Type B pancreatic cell (in vitro differentiated cells): Measurements from ENCODE around the gene AIMP1. TPM values are rescaled to one million over a fixed set of nuclear protein-coding genes. Genes with fewer than 3 reads are reported as not detected.

Source experiments
- DNase-seq: peaks from one replicate; pipeline ENCODE4 v3.0.0; 2021; ENCODE audit warnings: mixed read lengths; ENCODE audit not compliant: unreplicated experiment; ENCODE audit errors: extremely low spot score
- H3K27ac Mint-ChIP-seq: 2 replicates; pipeline ENCODE4 v1.8.0; 2021; ENCODE audit warnings: mild to moderate bottlenecking, mixed read lengths
- H3K27me3 Mint-ChIP-seq: 2 replicates; pipeline ENCODE4 v1.8.0; 2021; ENCODE audit warnings: mixed read lengths
- H3K36me3 Mint-ChIP-seq: 2 replicates; pipeline ENCODE4 v1.8.0; 2021; ENCODE audit warnings: mixed read lengths
- H3K4me1 Mint-ChIP-seq: one replicate; pipeline ENCODE4 v1.8.0; 2021; ENCODE audit warnings: mixed read lengths; ENCODE audit not compliant: unreplicated experiment
- H3K4me3 Mint-ChIP-seq: 2 replicates; pipeline ENCODE4 v1.8.0; 2021; ENCODE audit warnings: mild to moderate bottlenecking, mixed read lengths
- H3K9me3 Mint-ChIP-seq: 2 replicates; pipeline ENCODE4 v1.8.0; 2021; ENCODE audit warnings: mixed read lengths
- CTCF ChIP-seq: fragments of 200-600 bp; sonication (generic); conservative IDR thresholded peaks from 2 replicates; pipeline ENCODE4 v1.5.0; 2021; ENCODE audit warnings: antibody characterized with exemption, mild to moderate bottlenecking
- total RNA-seq: library from RNA; stranded (reverse); gene quantifications from 2 replicates; pipeline ENCODE4 v1.2.1, GENCODE V29; 2021; ENCODE audit warnings: low replicate concordance

The AIMP1 gene
- total RNA-seq, 1 donor from 2014 or later: 42.1 TPM

GRCh38 chr4:106368678-106369077 is 52.3 kb downstream of the AIMP1 start, which contains the start of gene GIMD1:
TSS of gene GIMD1 (minus strand) at chr4:106368778. CDS start at chr4:106367435, 1,343 bp downstream.
- Mint-ChIP-seq H3K4me3 (no peak within 1 kb of the TSS), H3K4me1 (peaks cover 3% of the 10 kb centered on the region), H3K9me3 (no peaks in the 10 kb centered on the region), H3K27me3 (no peaks in the 10 kb centered on the region), H3K36me3 (no peaks in the 10 kb centered on the region), H3K27ac (no peak within 1 kb of the TSS)
- DNase-seq: no peak
- no peak for TF ChIP-seq CTCF

GRCh38 chr4:106369456-106370060 is 53.2 kb downstream of the AIMP1 start:
- Mint-ChIP-seq H3K27me3 (no peaks in the 10 kb centered on the region), H3K9me3 (no peaks in the 10 kb centered on the region), H3K27ac (no peak overlapping the region), H3K4me1 (peaks cover 3% of the 10 kb centered on the region), H3K36me3 (no peaks in the 10 kb centered on the region), H3K4me3 (no peak overlapping the region)
- peak; percentile 86 for TF ChIP-seq CTCF
- no peak for DNase-seq

GRCh38 chr4:106370214-106370613 is 53.9 kb downstream of the AIMP1 start:
- no peak for TF ChIP-seq CTCF
- no peak overlapping the region for H3K27ac Mint-ChIP-seq
- no peaks in the 10 kb centered on the region for H3K27me3 Mint-ChIP-seq
- no peaks in the 10 kb centered on the region for H3K36me3 Mint-ChIP-seq
- no peak for DNase-seq
- no peak overlapping the region for H3K4me3 Mint-ChIP-seq
- H3K9me3 Mint-ChIP-seq: no peaks in the 10 kb centered on the region
- H3K4me1 Mint-ChIP-seq: peaks cover 3% of the 10 kb centered on the region

GRCh38 chr4:106371161-106371560 is 54.8 kb downstream of the AIMP1 start:
- H3K27me3 Mint-ChIP-seq: no peaks in the 10 kb centered on the region
- no peaks in the 10 kb centered on the region for H3K9me3 Mint-ChIP-seq
- no peak overlapping the region for H3K4me3 Mint-ChIP-seq
- H3K36me3 Mint-ChIP-seq: no peaks in the 10 kb centered on the region
- TF ChIP-seq CTCF: no peak
- H3K4me1 Mint-ChIP-seq: peaks cover 3% of the 10 kb centered on the region
- H3K27ac Mint-ChIP-seq: no peak overlapping the region
- DNase-seq: no peak

- Mint-ChIP-seq H3K27ac (no peak overlapping the region), H3K27me3 (no peaks in the 10 kb centered on the region), H3K4me3 (no peak overlapping the region), H3K9me3 (no peaks in the 10 kb centered on the region), H3K4me1 (peaks cover 3% of the 10 kb centered on the region), H3K36me3 (no peaks in the 10 kb centered on the region)
- no peak for TF ChIP-seq CTCF
- DNase-seq: no peak
Measured at GRCh38 chr4:106373026-106373425, 56.7 kb downstream of the AIMP1 start.
